ENCODE data around the gene TUT4.
A peak's percentile ranks its signal among the peaks of the same experiment; 100 is the strongest.

GRCh38 chr1:52404116-52404974, 148.5 kb downstream of the TUT4 start, which contains the start of the genes ORC1 and PRPF38A:
- TF ChIP-seq POLR2A (IDR thresholded peaks at IDR 0.05; ENCODE audit: low read depth, low read length) (peak; percentile 88), CTCF (conservative IDR thresholded peaks at IDR 0.05; ENCODE audit: low read depth, low read length) (peak; percentile 68), RFX5 (IDR thresholded peaks at IDR 0.05; ENCODE audit: low read depth, low read length) (no peak), BHLHE40 (IDR thresholded peaks at IDR 0.05; ENCODE audit: low read depth, low read length) (no peak), MAFK (IDR thresholded peaks at IDR 0.05; ENCODE audit: low read depth, low read length) (no peak), SMC3 (IDR thresholded peaks at IDR 0.05; ENCODE audit: low read depth, low read length) (peak; percentile 52), RAD21 (IDR thresholded peaks at IDR 0.05; ENCODE audit: low read length) (peak; percentile 40), CEBPB (IDR thresholded peaks at IDR 0.05; ENCODE audit: low read depth, low read length) (peak; percentile 99)
